ENCODE measurements around the gene TGM4.

GRCh38 chr3:44952689-44953088 is 78.3 kb downstream of the TGM4 start:
- TF ChIP-seq CTCF (conservative IDR thresholded peaks at IDR 0.05; ENCODE audit: low read depth in 2 of 2) (no peak), POLR2AphosphoS5 (IDR thresholded peaks at IDR 0.05; ENCODE audit: low read depth) (no peak), EZH2 (IDR thresholded peaks at IDR 0.05; ENCODE audit: low read depth, unreplicated experiment) (no peak), CREB1 (CRISPR knock-in tag; IDR thresholded peaks at IDR 0.05; ENCODE audit: low read depth) (no peak), EZH2phosphoT487 (IDR thresholded peaks at IDR 0.05; ENCODE audit: unreplicated experiment) (no peak), STAT1 (IDR thresholded peaks at IDR 0.05; ENCODE audit: unreplicated experiment) (no peak), ZNF331 (CRISPR knock-in tag; IDR thresholded peaks at IDR 0.05; ENCODE audit: low read depth) (no peak), JUNB (IDR thresholded peaks at IDR 0.05; ENCODE audit: unreplicated experiment) (no peak)
- TF ChIP-seq, protein P1, sequence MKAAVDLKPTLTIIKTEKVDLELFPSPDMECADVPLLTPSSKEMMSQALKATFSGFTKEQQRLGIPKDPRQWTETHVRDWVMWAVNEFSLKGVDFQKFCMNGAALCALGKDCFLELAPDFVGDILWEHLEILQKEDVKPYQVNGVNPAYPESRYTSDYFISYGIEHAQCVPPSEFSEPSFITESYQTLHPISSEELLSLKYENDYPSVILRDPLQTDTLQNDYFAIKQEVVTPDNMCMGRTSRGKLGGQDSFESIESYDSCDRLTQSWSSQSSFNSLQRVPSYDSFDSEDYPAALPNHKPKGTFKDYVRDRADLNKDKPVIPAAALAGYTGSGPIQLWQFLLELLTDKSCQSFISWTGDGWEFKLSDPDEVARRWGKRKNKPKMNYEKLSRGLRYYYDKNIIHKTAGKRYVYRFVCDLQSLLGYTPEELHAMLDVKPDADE (IDR thresholded peaks at IDR 0.05): no peak
- TF ChIP-seq, protein P2, sequence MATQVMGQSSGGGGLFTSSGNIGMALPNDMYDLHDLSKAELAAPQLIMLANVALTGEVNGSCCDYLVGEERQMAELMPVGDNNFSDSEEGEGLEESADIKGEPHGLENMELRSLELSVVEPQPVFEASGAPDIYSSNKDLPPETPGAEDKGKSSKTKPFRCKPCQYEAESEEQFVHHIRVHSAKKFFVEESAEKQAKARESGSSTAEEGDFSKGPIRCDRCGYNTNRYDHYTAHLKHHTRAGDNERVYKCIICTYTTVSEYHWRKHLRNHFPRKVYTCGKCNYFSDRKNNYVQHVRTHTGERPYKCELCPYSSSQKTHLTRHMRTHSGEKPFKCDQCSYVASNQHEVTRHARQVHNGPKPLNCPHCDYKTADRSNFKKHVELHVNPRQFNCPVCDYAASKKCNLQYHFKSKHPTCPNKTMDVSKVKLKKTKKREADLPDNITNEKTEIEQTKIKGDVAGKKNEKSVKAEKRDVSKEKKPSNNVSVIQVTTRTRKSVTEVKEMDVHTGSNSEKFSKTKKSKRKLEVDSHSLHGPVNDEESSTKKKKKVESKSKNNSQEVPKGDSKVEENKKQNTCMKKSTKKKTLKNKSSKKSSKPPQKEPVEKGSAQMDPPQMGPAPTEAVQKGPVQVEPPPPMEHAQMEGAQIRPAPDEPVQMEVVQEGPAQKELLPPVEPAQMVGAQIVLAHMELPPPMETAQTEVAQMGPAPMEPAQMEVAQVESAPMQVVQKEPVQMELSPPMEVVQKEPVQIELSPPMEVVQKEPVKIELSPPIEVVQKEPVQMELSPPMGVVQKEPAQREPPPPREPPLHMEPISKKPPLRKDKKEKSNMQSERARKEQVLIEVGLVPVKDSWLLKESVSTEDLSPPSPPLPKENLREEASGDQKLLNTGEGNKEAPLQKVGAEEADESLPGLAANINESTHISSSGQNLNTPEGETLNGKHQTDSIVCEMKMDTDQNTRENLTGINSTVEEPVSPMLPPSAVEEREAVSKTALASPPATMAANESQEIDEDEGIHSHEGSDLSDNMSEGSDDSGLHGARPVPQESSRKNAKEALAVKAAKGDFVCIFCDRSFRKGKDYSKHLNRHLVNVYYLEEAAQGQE (IDR thresholded peaks at IDR 0.05; ENCODE audit: unreplicated experiment): no peak
